SU-DHL-6 (cell line): ENCODE measurements around the gene MBD3.

Source experiments
- H2AFZ ChIP-seq: fragments of 200-600 bp; sonication (generic); 2 replicates; pipeline ENCODE4 v1.6.1; 2014; ENCODE audit warnings: low read depth, mild to moderate bottlenecking, moderate library complexity, mixed read lengths, antibody characterized with exemption, low read length; ENCODE audit not compliant: severe bottlenecking
- H3F3A ChIP-seq: fragments of 200-600 bp; shearing (Covaris generic); 2 replicates; pipeline ENCODE4 v1.6.0; 2016; ENCODE audit warnings: antibody characterized with exemption, mild to moderate bottlenecking; ENCODE audit not compliant: insufficient read depth
- H3K27ac ChIP-seq: fragments of 200-600 bp; sonication (generic); 2 replicates; pipeline ENCODE4 v1.5.1; 2016; ENCODE audit warnings: low read depth, mild to moderate bottlenecking, low read length, moderate library complexity, mixed read lengths
- H3K27me3 ChIP-seq: fragments of 200-600 bp; sonication (generic), shearing (Covaris generic); 2 replicates; pipeline ENCODE4 v1.6.0; 2014; ENCODE audit warnings: mild to moderate bottlenecking, low read length
- H3K36me3 ChIP-seq: fragments of 200-600 bp; sonication (generic); 2 replicates; pipeline ENCODE4 v1.6.1; 2014; ENCODE audit warnings: mild to moderate bottlenecking, low read length, mixed read lengths
- H3K4me2 ChIP-seq: fragments of 300-600, 200-600 bp; shearing (Covaris generic), sonication (generic); 2 replicates; pipeline ENCODE4 v1.6.0; 2014; ENCODE audit warnings: low read length, low read depth, mild to moderate bottlenecking; ENCODE audit not compliant: poor library complexity, severe bottlenecking
- H3K4me3 ChIP-seq: fragments of 200-600 bp; sonication (generic); 2 replicates; pipeline ENCODE4 v1.5.1; 2014; ENCODE audit warnings: antibody characterized with exemption, low read length, mild to moderate bottlenecking, mixed read lengths; ENCODE audit not compliant: insufficient read depth, poor library complexity, severe bottlenecking
- H3K79me2 ChIP-seq: fragments of 200-600 bp; sonication (generic); 2 replicates; pipeline ENCODE4 v1.6.1; 2014; ENCODE audit warnings: mild to moderate bottlenecking, low read length, moderate library complexity; ENCODE audit not compliant: insufficient read depth
- H3K9ac ChIP-seq: fragments of 200-600 bp; sonication (generic); 2 replicates; pipeline ENCODE4 v1.7.0; 2014; ENCODE audit warnings: mild to moderate bottlenecking, low read length
- H3K9me2 ChIP-seq: fragments of 200-600 bp; sonication (generic); replicated peaks from 2 replicates; pipeline ENCODE4 v1.6.1; 2014; ENCODE audit warnings: low read length; ENCODE audit not compliant: insufficient read depth
- H3K9me3 ChIP-seq: fragments of 200-600 bp; sonication (generic); 2 replicates; pipeline ENCODE4 v1.6.1; 2014; ENCODE audit warnings: low read length, mixed read lengths; ENCODE audit not compliant: insufficient read depth
- H4K20me1 ChIP-seq: fragments of 200-600 bp; sonication (generic); 2 replicates; pipeline ENCODE4 v1.6.1; 2014; ENCODE audit warnings: low read depth, mild to moderate bottlenecking, antibody characterized with exemption, low read length, moderate library complexity, mixed read lengths
- CTCF ChIP-seq: fragments of 200-600 bp; sonication (generic); IDR thresholded peaks from one replicate; pipeline ENCODE4 v1.5.1; 2017; ENCODE audit warnings: antibody characterized with exemption, mild to moderate bottlenecking, low read length, moderate library complexity; ENCODE audit not compliant: insufficient read depth, poor library complexity, severe bottlenecking
- EZH2phosphoT487 ChIP-seq: fragments of 200-600 bp; sonication (generic), shearing (Covaris generic); conservative IDR thresholded peaks from 2 replicates; pipeline ENCODE4 v1.6.1; 2018; ENCODE audit warnings: mild to moderate bottlenecking, antibody characterized with exemption, low read length, moderate library complexity, mixed read lengths

MBD3 gene

GRCh38 chr19:1584500-1585242 lies 8.0 kb downstream of the MBD3 start:
- no peaks in the 10 kb centered on the region for H3K9me3 ChIP-seq
- peaks cover 5% of the 10 kb centered on the region; the same call in 1 of the 2 replicates for H3K36me3 ChIP-seq
- no peaks in the 10 kb centered on the region for H3K27me3 ChIP-seq
- H3K79me2 ChIP-seq = peaks cover 44% of the 10 kb centered on the region
- no peak overlapping the region for H3K4me3 ChIP-seq
- peaks cover 2% of the 10 kb centered on the region; the same call in 1 of the 2 replicates for H4K20me1 ChIP-seq
- no peak overlapping the region for H2AFZ ChIP-seq
- no peak overlapping the region for H3K4me2 ChIP-seq
- no peak overlapping the region for H3K9ac ChIP-seq
- H3F3A ChIP-seq = no peaks in the 10 kb centered on the region
- TF ChIP-seq CTCF = no peak
- no peak for TF ChIP-seq EZH2phosphoT487
- no peaks in the 10 kb centered on the region for H3K9me2 ChIP-seq
- H3K27ac ChIP-seq = no peak overlapping the region

GRCh38 chr19:1582201-1582600 lies 10.5 kb downstream of the MBD3 start:
- Histone ChIP-seq H3K9me2 (no peaks in the 10 kb centered on the region), H4K20me1 (no peaks in the 10 kb centered on the region), H3K9me3 (no peaks in the 10 kb centered on the region), H3F3A (no peaks in the 10 kb centered on the region), H3K9ac (no peak overlapping the region), H3K36me3 (peaks cover 5% of the 10 kb centered on the region; the same call in 1 of the 2 replicates), H3K4me2 (no peak overlapping the region), H3K79me2 (peaks cover 19% of the 10 kb centered on the region), H2AFZ (no peak overlapping the region), H3K27ac (no peak overlapping the region), H3K27me3 (no peaks in the 10 kb centered on the region), H3K4me3 (no peak overlapping the region)
- TF ChIP-seq CTCF (no peak), EZH2phosphoT487 (no peak)

GRCh38 chr19:1580957-1581356 lies 11.7 kb downstream of the MBD3 start:
- peaks cover 5% of the 10 kb centered on the region; the same call in 1 of the 2 replicates for H3K36me3 ChIP-seq
- peaks cover 9% of the 10 kb centered on the region for H3K79me2 ChIP-seq
- H3F3A ChIP-seq = no peaks in the 10 kb centered on the region
- no peak for TF ChIP-seq CTCF
- TF ChIP-seq EZH2phosphoT487 = no peak
- H3K9ac ChIP-seq = no peak overlapping the region
- H4K20me1 ChIP-seq = no peaks in the 10 kb centered on the region
- H2AFZ ChIP-seq = no peak overlapping the region
- no peak overlapping the region for H3K4me2 ChIP-seq
- no peak overlapping the region for H3K27ac ChIP-seq
- H3K27me3 ChIP-seq = no peaks in the 10 kb centered on the region
- no peaks in the 10 kb centered on the region for H3K9me2 ChIP-seq
- H3K9me3 ChIP-seq = no peaks in the 10 kb centered on the region
- no peak overlapping the region for H3K4me3 ChIP-seq
